ENCODE data around the gene ABCC4.

The ABCC4 gene

GRCh38 chr13:95025116-95025515 is 276.1 kb downstream of the ABCC4 start:
- no peaks in the 10 kb centered on the region for H3K36me3 ChIP-seq (ENCODE audit: insufficient read depth, low read length)
- H3K4me2 ChIP-seq (ENCODE audit: low read length): no peak overlapping the region
- H3K9me3 ChIP-seq (replicated peaks; ENCODE audit: low read length): no peaks in the 10 kb centered on the region
- peaks cover 22% of the 10 kb centered on the region for H3K4me1 ChIP-seq (ENCODE audit: control insufficient read depth, insufficient read depth, low read length)
- no peak overlapping the region for H3K9ac ChIP-seq (ENCODE audit: low read depth, low read length)
- H3K4me3 ChIP-seq (ENCODE audit: low read length): no peak overlapping the region
- no peaks in the 10 kb centered on the region for H3K27me3 ChIP-seq (ENCODE audit: control insufficient read depth, insufficient read depth, low read length)

- Histone ChIP-seq H3K9ac (ENCODE audit: low read depth, low read length) (no peak overlapping the region), H3K4me3 (ENCODE audit: low read length) (no peak overlapping the region)
These were observed 277.8 kb downstream of the ABCC4 start for GRCh38 chr13:95023405-95023804.

GRCh38 chr13:95020298-95020987 is 280.8 kb downstream of the ABCC4 start:
- Histone ChIP-seq H3K9me3 (replicated peaks; ENCODE audit: low read length) (no peaks in the 10 kb centered on the region), H3K27me3 (ENCODE audit: control insufficient read depth, insufficient read depth, low read length) (no peaks in the 10 kb centered on the region), H3K9ac (ENCODE audit: low read depth, low read length) (no peak overlapping the region), H3K4me1 (ENCODE audit: control insufficient read depth, insufficient read depth, low read length) (peaks cover 22% of the 10 kb centered on the region), H3K4me3 (ENCODE audit: low read length) (no peak overlapping the region), H3K36me3 (ENCODE audit: insufficient read depth, low read length) (no peaks in the 10 kb centered on the region), H3K4me2 (ENCODE audit: low read length) (no peak overlapping the region)

More at GRCh38 chr13:95023405-95023804, 277.8 kb downstream of the ABCC4 start:
- Histone ChIP-seq H3K27me3 (ENCODE audit: control insufficient read depth, insufficient read depth, low read length) (no peaks in the 10 kb centered on the region), H3K4me2 (ENCODE audit: low read length) (no peak overlapping the region), H3K36me3 (ENCODE audit: insufficient read depth, low read length) (no peaks in the 10 kb centered on the region), H3K9me3 (replicated peaks; ENCODE audit: low read length) (no peaks in the 10 kb centered on the region), H3K4me1 (ENCODE audit: control insufficient read depth, insufficient read depth, low read length) (peaks cover 28% of the 10 kb centered on the region)

GRCh38 chr13:95019886-95020285 is 281.4 kb downstream of the ABCC4 start:
- no peaks in the 10 kb centered on the region for H3K36me3 ChIP-seq (ENCODE audit: insufficient read depth, low read length)
- H3K27me3 ChIP-seq (ENCODE audit: control insufficient read depth, insufficient read depth, low read length): no peaks in the 10 kb centered on the region
- no peak overlapping the region for H3K4me2 ChIP-seq (ENCODE audit: low read length)
- peaks cover 22% of the 10 kb centered on the region for H3K4me1 ChIP-seq (ENCODE audit: control insufficient read depth, insufficient read depth, low read length)
- H3K9ac ChIP-seq (ENCODE audit: low read depth, low read length): no peak overlapping the region
- H3K4me3 ChIP-seq (ENCODE audit: low read length): no peak overlapping the region
- H3K9me3 ChIP-seq (replicated peaks; ENCODE audit: low read length): no peaks in the 10 kb centered on the region

GRCh38 chr13:95007322-95007721 is 293.9 kb downstream of the ABCC4 start:
- no peaks in the 10 kb centered on the region for H3K36me3 ChIP-seq (ENCODE audit: insufficient read depth, low read length)
- no peak overlapping the region for H3K9ac ChIP-seq (ENCODE audit: low read depth, low read length)
- H3K27me3 ChIP-seq (ENCODE audit: control insufficient read depth, insufficient read depth, low read length): no peaks in the 10 kb centered on the region
- H3K9me3 ChIP-seq (replicated peaks; ENCODE audit: low read length): no peaks in the 10 kb centered on the region
- H3K4me1 ChIP-seq (ENCODE audit: control insufficient read depth, insufficient read depth, low read length): peaks cover 10% of the 10 kb centered on the region
- no peak overlapping the region for H3K4me2 ChIP-seq (ENCODE audit: low read length)
- no peak overlapping the region for H3K4me3 ChIP-seq (ENCODE audit: low read length)

GRCh38 chr13:95005300-95005699 is 296.0 kb downstream of the ABCC4 start:
- Histone ChIP-seq H3K27me3 (ENCODE audit: control insufficient read depth, insufficient read depth, low read length) (no peaks in the 10 kb centered on the region), H3K4me3 (ENCODE audit: low read length) (no peak overlapping the region), H3K9me3 (replicated peaks; ENCODE audit: low read length) (no peaks in the 10 kb centered on the region), H3K4me1 (ENCODE audit: control insufficient read depth, insufficient read depth, low read length) (peaks cover 10% of the 10 kb centered on the region), H3K4me2 (ENCODE audit: low read length) (no peak overlapping the region), H3K36me3 (ENCODE audit: insufficient read depth, low read length) (no peaks in the 10 kb centered on the region), H3K9ac (ENCODE audit: low read depth, low read length) (no peak overlapping the region)

GRCh38 chr13:95003019-95003813 is 298.0 kb downstream of the ABCC4 start:
- H3K27me3 ChIP-seq (ENCODE audit: control insufficient read depth, insufficient read depth, low read length): no peaks in the 10 kb centered on the region
- peaks cover 10% of the 10 kb centered on the region for H3K4me1 ChIP-seq (ENCODE audit: control insufficient read depth, insufficient read depth, low read length)
- peak overlapping the region; percentile 65 for H3K9ac ChIP-seq (ENCODE audit: low read depth, low read length)
- no peaks in the 10 kb centered on the region for H3K9me3 ChIP-seq (replicated peaks; ENCODE audit: low read length)
- H3K36me3 ChIP-seq (ENCODE audit: insufficient read depth, low read length): no peaks in the 10 kb centered on the region
- H3K4me2 ChIP-seq (ENCODE audit: low read length): peak overlapping the region; percentile 81
- peak overlapping the region; percentile 65 for H3K4me3 ChIP-seq (ENCODE audit: low read length)

- no peaks in the 10 kb centered on the region for H3K36me3 ChIP-seq (ENCODE audit: insufficient read depth, low read length)
- H3K9me3 ChIP-seq (replicated peaks; ENCODE audit: low read length): no peaks in the 10 kb centered on the region
- H3K4me1 ChIP-seq (ENCODE audit: control insufficient read depth, insufficient read depth, low read length): peaks cover 10% of the 10 kb centered on the region
- H3K4me2 ChIP-seq (ENCODE audit: low read length): no peak overlapping the region
- no peaks in the 10 kb centered on the region for H3K27me3 ChIP-seq (ENCODE audit: control insufficient read depth, insufficient read depth, low read length)
- no peak overlapping the region for H3K9ac ChIP-seq (ENCODE audit: low read depth, low read length)
- H3K4me3 ChIP-seq (ENCODE audit: low read length): no peak overlapping the region
These were observed 299.1 kb downstream of the ABCC4 start for GRCh38 chr13:95002126-95002525.

- H3K4me3 ChIP-seq (ENCODE audit: low read length): no peak overlapping the region
- no peak overlapping the region for H3K9ac ChIP-seq (ENCODE audit: low read depth, low read length)
- H3K36me3 ChIP-seq (ENCODE audit: insufficient read depth, low read length): no peaks in the 10 kb centered on the region
- no peak overlapping the region for H3K4me2 ChIP-seq (ENCODE audit: low read length)
- peaks cover 10% of the 10 kb centered on the region for H3K4me1 ChIP-seq (ENCODE audit: control insufficient read depth, insufficient read depth, low read length)
- H3K27me3 ChIP-seq (ENCODE audit: control insufficient read depth, insufficient read depth, low read length): no peaks in the 10 kb centered on the region
- no peaks in the 10 kb centered on the region for H3K9me3 ChIP-seq (replicated peaks; ENCODE audit: low read length)
These were observed 301.4 kb downstream of the ABCC4 start for GRCh38 chr13:94999871-95000270.

- Histone ChIP-seq H3K4me2 (ENCODE audit: low read length) (no peak overlapping the region), H3K9me3 (replicated peaks; ENCODE audit: low read length) (no peaks in the 10 kb centered on the region), H3K36me3 (ENCODE audit: insufficient read depth, low read length) (no peaks in the 10 kb centered on the region), H3K27me3 (ENCODE audit: control insufficient read depth, insufficient read depth, low read length) (no peaks in the 10 kb centered on the region), H3K4me1 (ENCODE audit: control insufficient read depth, insufficient read depth, low read length) (no peaks in the 10 kb centered on the region), H3K4me3 (ENCODE audit: low read length) (no peak overlapping the region), H3K9ac (ENCODE audit: low read depth, low read length) (no peak overlapping the region)
These were observed 304.1 kb downstream of the ABCC4 start for GRCh38 chr13:94997126-94997525.

GRCh38 chr13:94996445-94996844 is 304.8 kb downstream of the ABCC4 start:
- Histone ChIP-seq H3K27me3 (ENCODE audit: control insufficient read depth, insufficient read depth, low read length) (no peaks in the 10 kb centered on the region), H3K9ac (ENCODE audit: low read depth, low read length) (no peak overlapping the region), H3K9me3 (replicated peaks; ENCODE audit: low read length) (no peaks in the 10 kb centered on the region), H3K4me2 (ENCODE audit: low read length) (no peak overlapping the region), H3K4me1 (ENCODE audit: control insufficient read depth, insufficient read depth, low read length) (no peaks in the 10 kb centered on the region), H3K4me3 (ENCODE audit: low read length) (no peak overlapping the region), H3K36me3 (ENCODE audit: insufficient read depth, low read length) (no peaks in the 10 kb centered on the region)

- Histone ChIP-seq H3K9me3 (replicated peaks; ENCODE audit: low read length) (no peaks in the 10 kb centered on the region), H3K4me1 (ENCODE audit: control insufficient read depth, insufficient read depth, low read length) (no peaks in the 10 kb centered on the region), H3K4me2 (ENCODE audit: low read length) (no peak overlapping the region), H3K36me3 (ENCODE audit: insufficient read depth, low read length) (no peaks in the 10 kb centered on the region), H3K9ac (ENCODE audit: low read depth, low read length) (no peak overlapping the region), H3K4me3 (ENCODE audit: low read length) (no peak overlapping the region), H3K27me3 (ENCODE audit: control insufficient read depth, insufficient read depth, low read length) (peaks cover 9% of the 10 kb centered on the region)
These were observed 306.7 kb downstream of the ABCC4 start for GRCh38 chr13:94994506-94994905.

All from skeletal muscle satellite cell (primary cell).